ENCODE data around the gene KLHL36. TPM values are rescaled to one million over a fixed set of nuclear protein-coding genes. Genes with fewer than 3 reads are reported as not detected.

The KLHL36 gene
- total RNA-seq, 1 donor from 2014 or later: 39.3 TPM

DNA sequence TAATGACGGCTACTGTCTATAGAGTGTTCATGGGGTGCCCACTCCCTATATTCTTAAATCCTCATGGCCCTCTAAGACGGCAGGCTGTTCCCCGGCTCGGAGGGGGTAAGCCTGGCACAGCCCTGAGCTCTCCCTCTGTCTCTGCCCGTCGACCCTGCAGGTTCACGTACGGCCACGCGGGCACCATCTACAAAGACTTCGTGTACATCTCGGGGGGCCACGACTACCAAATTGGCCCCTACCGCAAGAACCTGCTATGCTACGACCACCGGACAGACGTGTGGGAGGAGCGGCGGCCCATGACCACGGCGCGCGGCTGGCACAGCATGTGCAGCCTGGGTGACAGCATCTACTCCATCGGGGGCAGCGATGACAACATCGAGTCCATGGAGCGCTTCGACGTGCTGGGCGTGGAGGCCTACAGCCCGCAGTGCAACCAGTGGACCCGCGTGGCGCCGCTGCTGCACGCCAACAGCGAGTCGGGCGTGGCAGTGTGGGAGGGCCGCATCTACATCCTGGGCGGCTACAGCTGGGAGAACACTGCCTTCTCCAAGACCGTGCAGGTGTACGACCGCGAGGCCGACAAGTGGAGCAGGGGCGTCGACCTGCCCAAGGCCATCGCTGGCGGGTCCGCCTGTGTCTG is 13.2 kb downstream of the KLHL36 start:
- intact Hi-C loops (cut with DNase I): no loop called here
- DNase-seq (ENCODE audit: extremely low spot score in 2 of 2): no peak
- Histone ChIP-seq H3K9me3 (no peaks in the 10 kb centered on the region), H3K36me3 (peaks cover 6 to 92% of the 10 kb centered on the region in 2 donors), H3K4me3 (no peak overlapping the region), H3K27me3 (no peaks in the 10 kb centered on the region), H3K27ac (no peak overlapping the region), H3K4me1 (peaks cover 15% of the 10 kb centered on the region)
- TF ChIP-seq POLR2A (IDR thresholded peaks at IDR 0.05) (no peak), POLR2AphosphoS5 (IDR thresholded peaks at IDR 0.05; ENCODE audit: insufficient read depth in 1 of 2, low read depth in 1 of 2) (no peak), CTCF (IDR thresholded peaks at IDR 0.05) (no peak)

GRCh38 chr16:84662471-84662870 is 14.2 kb downstream of the KLHL36 start:
- Histone ChIP-seq H3K9me3 (no peaks in the 10 kb centered on the region), H3K27ac (no peak overlapping the region), H3K36me3 (peaks cover under 1 to 82% of the 10 kb centered on the region in 2 donors), H3K4me1 (peaks cover 15% of the 10 kb centered on the region), H3K27me3 (no peaks in the 10 kb centered on the region), H3K4me3 (no peak overlapping the region)
- intact Hi-C loops (cut with DNase I): no loop called here
- TF ChIP-seq POLR2A (IDR thresholded peaks at IDR 0.05) (no peak), POLR2AphosphoS5 (IDR thresholded peaks at IDR 0.05; ENCODE audit: insufficient read depth in 1 of 2, low read depth in 1 of 2) (no peak), CTCF (IDR thresholded peaks at IDR 0.05) (no peak)
- DNase-seq (ENCODE audit: extremely low spot score in 2 of 2): no peak

DNA sequence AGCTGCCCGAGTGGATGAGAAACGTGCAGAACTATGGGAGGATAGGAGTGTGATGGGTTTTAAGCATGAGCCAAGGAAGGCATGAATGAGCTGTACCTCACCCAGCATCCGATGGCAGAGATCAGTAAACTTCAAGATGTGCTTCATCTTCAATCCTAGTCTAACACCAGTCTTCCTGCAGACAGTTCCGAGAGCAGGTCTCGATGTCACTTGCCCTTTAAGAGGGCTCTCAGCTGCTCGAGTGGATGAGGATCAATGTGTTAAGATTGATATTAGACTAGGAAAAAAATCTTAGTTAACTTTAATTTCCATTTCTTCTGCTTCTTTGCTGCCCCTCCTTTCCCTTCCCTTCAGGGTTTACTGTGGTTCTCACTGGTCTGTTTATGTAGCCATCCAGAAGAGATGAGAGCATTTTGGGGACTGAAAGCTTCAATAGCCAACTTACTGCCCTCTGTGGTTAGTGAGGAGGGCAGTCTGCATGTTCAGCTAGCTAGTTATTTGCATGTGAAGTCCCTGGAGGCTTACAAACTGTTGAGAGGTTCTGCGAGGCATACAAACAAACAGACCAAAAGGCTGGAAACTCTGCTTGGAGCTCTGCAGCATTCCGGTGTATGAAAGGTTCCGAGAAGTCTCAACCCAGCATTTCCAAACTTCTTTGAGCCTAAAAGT is 15.3 kb downstream of the KLHL36 start:
- no peak overlapping the region for H3K27ac ChIP-seq
- H3K27me3 ChIP-seq: no peaks in the 10 kb centered on the region
- peaks cover 0 to 71% of the 10 kb centered on the region in 2 donors for H3K36me3 ChIP-seq
- intact Hi-C loops (cut with DNase I): no loop called here
- H3K4me1 ChIP-seq: peaks cover 15% of the 10 kb centered on the region
- no peak for DNase-seq (ENCODE audit: extremely low spot score in 2 of 2)
- TF ChIP-seq POLR2A (IDR thresholded peaks at IDR 0.05) (no peak), CTCF (IDR thresholded peaks at IDR 0.05) (no peak), POLR2AphosphoS5 (IDR thresholded peaks at IDR 0.05; ENCODE audit: insufficient read depth in 1 of 2, low read depth in 1 of 2) (no peak)
- H3K9me3 ChIP-seq: no peaks in the 10 kb centered on the region
- H3K4me3 ChIP-seq: no peak overlapping the region

GRCh38 chr16:84665359-84665758 is 17.0 kb downstream of the KLHL36 start:
- TF ChIP-seq POLR2AphosphoS5 (IDR thresholded peaks at IDR 0.05; ENCODE audit: insufficient read depth in 1 of 2, low read depth in 1 of 2): no peak
- no peak for TF ChIP-seq POLR2A (IDR thresholded peaks at IDR 0.05)
- TF ChIP-seq CTCF (IDR thresholded peaks at IDR 0.05): no peak
- H3K9me3 ChIP-seq: no peaks in the 10 kb centered on the region
- H3K27ac ChIP-seq: no peak overlapping the region
- intact Hi-C loops (cut with DNase I): no loop called here
- peaks cover 15% of the 10 kb centered on the region for H3K4me1 ChIP-seq
- peaks cover 0 to 53% of the 10 kb centered on the region in 2 donors for H3K36me3 ChIP-seq
- H3K27me3 ChIP-seq: no peaks in the 10 kb centered on the region
- DNase-seq (ENCODE audit: extremely low spot score in 2 of 2): no peak
- no peak overlapping the region for H3K4me3 ChIP-seq

DNA sequence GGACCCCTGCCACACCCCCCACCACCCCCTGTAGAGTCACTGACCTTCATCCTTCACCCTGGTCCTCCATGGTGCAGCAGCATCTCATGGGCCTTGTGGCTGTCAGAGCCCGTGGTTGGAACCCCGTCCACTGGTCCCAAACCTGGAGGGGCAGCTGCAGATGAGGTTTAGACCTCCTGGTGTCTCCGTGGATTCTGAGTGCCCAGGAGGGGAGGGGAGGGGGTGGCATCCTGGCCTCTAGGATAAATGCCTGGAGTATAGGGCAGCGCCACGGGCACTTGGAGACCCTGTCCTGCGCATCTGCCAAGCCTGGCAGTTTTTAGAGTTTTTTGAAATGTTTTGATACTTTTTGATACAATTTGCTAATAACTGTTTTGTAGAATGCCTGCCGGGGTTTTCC is 17.5 kb downstream of the KLHL36 start:
- Histone ChIP-seq H3K36me3 (peaks cover 0 to 49% of the 10 kb centered on the region in 2 donors), H3K9me3 (no peaks in the 10 kb centered on the region), H3K4me3 (no peak overlapping the region), H3K4me1 (peaks cover 15% of the 10 kb centered on the region), H3K27ac (no peak overlapping the region), H3K27me3 (no peaks in the 10 kb centered on the region)
- intact Hi-C loops (cut with DNase I): no loop called here
- TF ChIP-seq POLR2A (IDR thresholded peaks at IDR 0.05) (no peak), CTCF (IDR thresholded peaks at IDR 0.05) (no peak), POLR2AphosphoS5 (IDR thresholded peaks at IDR 0.05; ENCODE audit: insufficient read depth in 1 of 2, low read depth in 1 of 2) (no peak)
- DNase-seq (ENCODE audit: extremely low spot score in 2 of 2): no peak

All from vagina (tissue), 2 donors.